DND-41 (cell line): ENCODE measurements around the gene TRIB2.

Experiments
- CTCF ChIP-seq: IDR thresholded peaks from 2 replicates; pipeline ENCODE4 v1.5.1; 2012; ENCODE audit warnings: borderline replicate concordance, low read length, moderate library complexity, mild to moderate bottlenecking; ENCODE audit not compliant: poor library complexity, severe bottlenecking; ENCODE audit errors: extremely low read depth
- EZH2 ChIP-seq: IDR thresholded peaks from 3 replicates; pipeline ENCODE4 v1.6.1; 2012; ENCODE audit warnings: borderline replicate concordance, low read depth, mild to moderate bottlenecking, moderate library complexity, low read length, inconsistent platforms; ENCODE audit not compliant: severe bottlenecking

DNA sequence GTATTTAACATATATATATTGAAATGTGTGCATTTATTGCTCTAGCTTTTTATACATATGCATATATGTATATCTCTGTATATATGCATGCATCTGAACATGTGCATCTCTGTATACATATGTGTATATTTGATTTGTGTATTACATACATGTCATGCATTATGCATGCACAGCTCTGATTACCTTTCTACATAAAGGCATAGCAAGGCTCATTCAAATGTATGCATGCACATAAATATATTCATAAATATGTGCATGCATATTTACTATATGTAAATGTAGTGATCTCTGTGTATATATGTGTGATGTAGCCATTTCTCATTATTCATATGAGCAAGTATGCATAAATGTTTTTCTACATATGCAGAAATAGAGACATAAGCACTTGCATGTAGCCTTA lies 64.6 kb downstream of the TRIB2 start:
- TF ChIP-seq CTCF (no peak), EZH2 (no peak)
